GM12801 (cell line): ENCODE results near the gene HBQ1.

ENCODE experiments used
- CTCF ChIP-seq: IDR thresholded peaks from one replicate; pipeline ENCODE4 v1.5.1; 2011; ENCODE audit warnings: control low read depth; ENCODE audit not compliant: insufficient read length; ENCODE audit errors: extremely low read depth

HBQ1 gene

DNA sequence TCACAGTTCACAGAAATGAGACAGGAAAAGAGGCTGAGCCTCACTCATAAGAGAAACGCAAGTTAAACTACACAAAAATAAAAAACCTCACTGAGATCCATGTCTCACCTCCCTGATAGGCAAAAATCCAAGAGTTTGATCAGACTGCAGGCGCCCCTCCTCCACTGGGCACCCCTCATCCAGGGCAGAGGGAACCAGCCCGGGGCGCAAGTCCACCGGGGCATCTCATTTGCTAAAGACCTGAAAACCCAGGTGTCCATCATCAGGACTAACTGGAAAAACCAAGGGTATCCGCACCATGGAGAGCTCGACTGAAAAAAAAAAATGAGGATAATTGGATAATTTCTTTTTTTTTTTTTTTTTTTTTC lies 25.2 kb upstream of the HBQ1 start:
- TF ChIP-seq CTCF: no peak

DNA sequence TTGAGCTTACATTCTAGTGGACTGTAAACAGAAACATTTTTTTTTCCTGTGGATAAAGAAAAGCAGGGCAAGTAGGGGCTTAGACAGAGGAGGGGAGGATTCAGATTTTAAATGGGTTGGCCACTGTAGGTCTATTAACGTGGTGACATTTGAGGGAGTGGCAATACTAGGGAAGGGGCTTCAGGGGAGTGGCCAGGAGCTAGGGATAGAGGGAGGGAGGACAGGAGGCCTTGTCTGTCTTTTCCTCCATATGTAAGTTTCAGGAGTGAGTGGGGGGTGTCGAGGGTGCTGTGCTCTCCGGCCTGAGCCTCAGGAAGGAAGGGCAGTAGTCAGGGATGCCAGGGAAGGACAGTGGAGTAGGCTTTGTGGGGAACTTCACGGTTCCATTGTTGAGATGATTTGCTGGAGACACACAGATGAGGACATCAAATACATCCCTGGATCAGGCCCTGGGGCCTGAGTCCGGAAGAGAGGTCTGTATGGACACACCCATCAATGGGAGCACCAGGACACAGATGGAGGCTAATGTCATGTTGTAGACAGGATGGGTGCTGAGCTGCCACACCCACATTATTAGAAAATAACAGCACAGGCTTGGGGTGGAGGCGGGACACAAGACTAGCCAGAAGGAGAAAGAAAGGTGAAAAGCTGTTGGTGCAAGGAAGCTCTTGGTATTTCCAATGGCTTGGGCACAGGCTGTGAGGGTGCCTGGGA lies 21.0 kb upstream of the HBQ1 start:
- no peak for TF ChIP-seq CTCF

GRCh38 chr16:160691-161190 lies 19.5 kb upstream of the HBQ1 start:
- no peak for TF ChIP-seq CTCF

DNA sequence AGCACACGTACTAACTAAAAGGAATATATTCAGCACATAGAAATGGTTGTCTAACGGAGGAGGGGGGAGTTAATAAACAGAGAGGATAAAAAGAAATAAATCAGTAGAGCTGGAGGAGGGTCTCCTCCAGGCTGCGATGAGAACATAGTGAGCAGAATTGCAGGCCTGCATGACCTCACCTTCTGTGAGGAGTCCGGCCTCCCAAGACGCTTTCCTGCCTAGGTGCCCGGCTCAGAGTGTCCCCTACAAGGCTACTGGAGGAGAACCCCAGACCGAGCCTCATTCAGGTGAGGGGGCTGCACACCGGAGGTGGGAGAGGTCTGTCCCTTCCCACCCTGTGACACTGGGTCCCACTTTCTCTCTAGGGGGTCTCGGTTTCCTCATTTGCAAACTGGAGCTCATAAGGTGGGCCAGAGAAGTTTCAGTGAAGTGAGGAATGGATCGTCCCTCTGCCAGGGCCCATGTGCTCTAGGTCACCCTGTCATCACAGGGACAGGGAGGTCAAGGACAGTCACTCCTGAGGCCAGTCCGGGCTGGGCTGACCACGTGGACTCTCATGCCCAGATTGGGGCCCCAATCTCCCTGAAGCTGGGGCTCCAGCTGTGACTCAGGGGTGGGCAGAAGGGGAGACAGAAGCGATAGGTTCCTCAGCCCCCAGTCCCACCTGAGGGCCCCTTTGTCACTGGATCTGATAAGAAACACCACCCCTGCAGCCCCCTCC lies 17.8 kb upstream of the HBQ1 start:
- no peak for TF ChIP-seq CTCF

GRCh38 chr16:164827-165538 lies 15.3 kb upstream of the HBQ1 start:
- no peak for TF ChIP-seq CTCF

DNA sequence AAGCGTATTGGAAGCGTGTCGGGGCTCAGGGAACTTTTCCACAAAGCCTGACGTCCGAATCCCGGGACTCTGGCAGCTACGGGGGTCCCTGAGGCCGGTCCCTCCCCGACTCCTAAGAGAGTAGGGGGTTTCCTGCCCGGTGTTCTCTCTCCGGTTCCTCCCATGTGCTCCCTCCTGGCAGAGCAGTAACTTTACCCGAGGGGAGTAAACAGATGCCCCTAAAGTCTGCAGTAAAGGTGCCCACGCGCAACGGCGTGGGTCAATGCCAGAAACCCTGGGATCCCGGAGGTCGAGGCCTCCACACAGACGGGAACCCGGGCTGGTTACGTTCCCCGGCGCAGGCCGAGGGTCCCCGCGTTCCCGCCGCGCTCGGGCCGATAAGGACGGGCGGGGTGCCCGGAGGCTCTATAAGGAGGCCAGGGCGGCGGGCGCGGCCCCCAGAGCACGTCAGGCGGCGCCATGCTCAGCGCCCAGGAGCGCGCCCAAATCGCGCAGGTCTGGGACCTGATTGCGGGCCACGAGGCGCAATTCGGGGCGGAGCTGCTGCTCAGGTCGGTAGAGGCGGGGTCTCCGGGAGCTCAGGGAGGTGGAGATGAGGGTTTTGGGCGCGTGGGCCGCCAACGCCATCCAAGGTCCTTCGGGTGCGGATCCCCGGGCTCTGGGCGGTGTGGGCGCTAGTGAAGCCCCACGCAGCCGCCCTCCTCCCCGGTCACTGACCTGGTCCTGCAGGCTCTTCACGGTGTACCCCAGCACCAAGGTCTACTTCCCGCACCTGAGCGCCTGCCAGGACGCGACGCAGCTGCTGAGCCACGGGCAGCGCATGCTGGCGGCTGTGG lies 14.5 kb upstream of the HBQ1 start, which contains the start of gene HBM:
TSS of gene HBM (plus strand) at position 440 of the 836 bp plus-strand sequence. CDS start at position 460, 20 bp downstream.
- no peak for TF ChIP-seq CTCF
